Left ventricle myocardium superior (tissue), 1 donor: Measurements from ENCODE around the gene CSAD. TPM values are rescaled to one million over a fixed set of nuclear protein-coding genes. Genes with fewer than 3 reads are reported as not detected.
"Not testable (repeated sequence)": the region's sequence is repeated elsewhere in the genome, so short reads cannot be mapped to it uniquely, and the experiment has no call there.

Experiments used
- ATAC-seq: fragments of 200-7000 bp; cut with Tn5 transposase; one replicate; pipeline ENCODE4 v1.9.1; 2020; ENCODE audit warnings: mild to moderate bottlenecking, moderate library complexity
- DNase-seq: peaks from one replicate; pipeline ENCODE4 v3.0.0-alpha.2; 2020
- intact Hi-C: fragments of 100-400 bp; cut with micrococcal nuclease; formaldehyde crosslinking; loops from one replicate; pipeline ENCODE4 v1.11.0; 2022
- total RNA-seq: library from RNA; stranded (reverse); fragmentation: NEBNext Ultra II Directional; extraction: Animal tissue kit (Norgen Biotek cat#: 25700); gene quantifications from one replicate; pipeline ENCODE4 v1.2.1, GENCODE V29; 2021
- donor health status: DM: no; HTN: yes; CAD: no; lungs with severe emphysema.

Gene CSAD
- total RNA-seq, 1 donor from 2014 or later: 9.6 TPM

- DNase-seq (peak; percentile 79), ATAC-seq (peak; percentile 78)
- intact Hi-C loops: loop anchor here (10.0 kb wide), 1 partner anchor 125 kb away; no protein-coding TSS in a partner anchor
These were observed 9.5 kb upstream of the CSAD start for GRCh38 chr12:53190108-53190729.

- no peak for ATAC-seq
- intact Hi-C loops: no loop called here
- DNase-seq: no peak
These were observed 6.6 kb upstream of the CSAD start for GRCh38 chr12:53187145-53187899.

GRCh38 chr12:53186745-53187144, 6.0 kb upstream of the CSAD start:
- ATAC-seq: no peak
- intact Hi-C loops: no loop called here

GRCh38 chr12:53185582-53186153, 4.9 kb upstream of the CSAD start:
- no peak for DNase-seq
- intact Hi-C loops: no loop called here
- no peak for ATAC-seq

More at GRCh38 chr12:53186745-53187144, 6.0 kb upstream of the CSAD start:
- DNase-seq: no peak

- DNase-seq: no peak
- intact Hi-C loops: no loop called here
These were observed 4.1 kb upstream of the CSAD start for GRCh38 chr12:53184828-53185227.

GRCh38 chr12:53182903-53183302, 2.2 kb upstream of the CSAD start:
- intact Hi-C loops: no loop called here
- DNase-seq: no peak
- ATAC-seq: no peak

More at GRCh38 chr12:53184828-53185227, 4.1 kb upstream of the CSAD start:
- no peak for ATAC-seq

GRCh38 chr12:53181935-53182334, 1.2 kb upstream of the CSAD start:
- ATAC-seq (no peak), DNase-seq (no peak)
- intact Hi-C loops: no loop called here

DNA sequence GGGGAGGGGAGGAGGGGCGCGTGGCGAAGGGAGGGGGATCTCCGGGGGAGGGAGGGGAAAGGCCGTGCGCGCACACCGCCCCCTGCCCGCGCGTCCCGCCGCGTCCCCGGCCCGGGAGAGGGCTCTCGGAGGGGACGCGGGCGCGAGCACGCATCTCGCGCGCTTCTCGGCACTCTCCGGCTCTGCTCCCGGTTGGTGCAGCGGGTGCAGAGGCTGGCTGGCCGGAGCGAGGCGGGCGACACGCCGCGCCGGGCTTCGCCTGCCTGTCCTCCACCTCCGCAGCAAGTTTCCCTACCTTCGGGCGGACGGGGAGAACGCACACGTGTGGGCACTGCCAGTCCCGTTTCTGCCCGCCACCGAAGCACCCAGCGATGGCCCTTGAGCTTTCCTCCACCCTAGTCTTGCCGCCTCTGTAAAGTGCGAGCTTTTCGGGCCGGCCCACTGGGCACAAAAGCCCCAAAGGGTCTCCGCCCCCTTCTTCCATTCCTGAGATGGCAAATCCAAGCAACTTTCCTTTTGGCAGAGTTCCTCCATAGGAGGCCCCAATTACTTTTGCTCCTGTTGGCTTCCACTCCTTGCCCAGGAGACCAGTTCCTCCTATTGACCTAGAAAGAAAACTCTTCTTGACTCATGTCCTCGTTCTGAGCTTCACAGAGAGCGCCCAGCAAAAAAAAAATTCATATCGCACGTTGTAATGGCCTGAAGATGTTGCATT, 363 bp upstream of the CSAD start:
- DNase-seq: peak; percentile 89
- peak; percentile 83 for ATAC-seq
- intact Hi-C loops: no loop called here

DNA sequence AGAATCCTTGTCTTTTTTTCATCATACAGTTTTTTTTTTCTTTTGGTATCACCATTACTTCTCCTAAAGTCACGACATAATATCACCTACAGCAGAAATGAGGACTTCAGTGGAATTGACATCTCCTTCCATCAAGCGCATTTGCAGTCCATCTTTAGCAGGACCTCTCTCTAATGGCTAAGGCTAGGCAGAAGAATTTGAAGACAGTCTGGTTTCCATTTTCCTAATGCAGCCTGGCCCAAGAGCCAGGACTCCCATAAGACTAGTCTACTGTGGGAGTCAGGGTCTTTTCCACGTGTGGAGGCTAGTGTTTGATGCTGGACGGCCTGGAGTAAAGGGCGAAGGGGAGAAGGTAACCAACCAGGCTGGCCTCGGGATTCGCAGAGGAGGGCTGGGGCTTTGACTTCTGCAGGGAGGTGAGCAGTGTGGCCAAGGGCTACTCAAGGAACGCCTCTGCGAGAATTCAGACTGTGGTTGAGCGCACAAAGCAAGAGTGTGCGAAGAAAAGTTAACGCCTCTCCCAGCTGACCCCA, 972 bp downstream of the CSAD start:
- ATAC-seq (peak; percentile 33), DNase-seq (no peak)
- intact Hi-C loops: no loop called here

DNA sequence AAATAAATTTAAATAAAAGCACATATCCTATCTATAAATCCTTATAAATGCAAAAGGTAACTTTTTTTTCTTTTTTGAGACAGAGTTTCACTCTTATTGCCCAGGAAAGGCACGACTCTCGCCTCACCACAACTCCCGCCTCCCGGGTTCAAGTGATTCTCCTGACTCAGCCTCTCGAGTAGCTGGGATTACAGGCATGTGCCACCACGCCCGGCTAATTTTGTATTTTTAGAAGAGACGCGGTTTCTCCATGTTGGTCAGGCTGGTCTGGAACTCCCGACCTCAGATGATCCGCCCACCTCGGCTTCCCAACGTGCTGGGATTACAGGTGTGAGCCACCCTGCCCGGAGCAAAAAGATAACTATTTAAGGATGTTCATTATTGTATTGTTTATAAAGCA, 1.9 kb downstream of the CSAD start:
- intact Hi-C loops, ATAC-seq, DNase-seq: not testable (repeated sequence)

GRCh38 chr12:53177447-53177846, 3.3 kb downstream of the CSAD start:
- DNase-seq, intact Hi-C loops, ATAC-seq: not testable (repeated sequence)

- no peak for ATAC-seq
- no peak for DNase-seq
- intact Hi-C loops: no loop called here
These were observed 4.0 kb downstream of the CSAD start for GRCh38 chr12:53176750-53177149.

GRCh38 chr12:53174881-53175491, 5.7 kb downstream of the CSAD start:
- no peak for DNase-seq
- intact Hi-C loops: no loop called here
- ATAC-seq: no peak

DNA sequence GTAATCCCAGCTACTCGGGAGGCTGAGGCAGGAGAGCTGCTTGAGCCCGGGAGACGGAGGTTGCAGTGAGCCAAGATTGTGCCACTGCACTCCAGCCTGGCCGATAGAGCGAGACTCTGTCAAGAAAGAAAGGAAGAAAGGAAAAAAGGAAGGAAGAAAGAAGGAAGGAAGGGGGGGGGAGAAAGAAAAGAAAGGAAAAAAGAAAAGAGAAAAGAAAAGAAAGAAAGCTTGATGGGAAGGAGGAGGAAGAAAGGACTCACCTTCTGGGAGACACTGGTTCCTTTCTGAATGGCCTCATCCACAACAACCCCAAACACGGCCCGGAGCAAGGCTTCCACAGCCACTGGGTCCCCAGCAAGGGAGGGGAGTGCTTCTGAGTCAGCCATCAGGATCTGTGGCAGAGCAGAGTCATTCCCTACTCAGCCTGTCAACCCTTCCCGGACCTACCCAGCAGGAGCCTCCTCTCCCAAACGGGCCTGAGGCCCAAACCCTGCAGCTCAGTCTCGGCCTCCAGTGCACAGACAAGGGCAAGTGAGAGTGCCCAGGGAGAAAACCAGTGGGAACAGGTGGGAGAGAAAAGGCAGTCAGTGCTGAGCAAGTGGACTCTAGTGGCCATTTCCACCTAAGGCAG, 7.5 kb downstream of the CSAD start:
- ATAC-seq (no peak), DNase-seq (no peak)
- intact Hi-C loops: no loop called here

- DNase-seq: no peak
- intact Hi-C loops: no loop called here
- no peak for ATAC-seq
These were observed 8.4 kb downstream of the CSAD start for GRCh38 chr12:53172352-53172751.

GRCh38 chr12:53171725-53172329, 8.9 kb downstream of the CSAD start:
- no peak for DNase-seq
- ATAC-seq: peak; percentile 13
- intact Hi-C loops: no loop called here

GRCh38 chr12:53170876-53171724, 9.6 kb downstream of the CSAD start:
- DNase-seq: no peak
- ATAC-seq: no peak
- intact Hi-C loops: no loop called here
